GM18873 (cell line): Measurements from ENCODE around the gene KCTD17.

Source experiments
- ATAC-seq: cut with Tn5 transposase; IDR thresholded peaks from one replicate; pipeline ENCODE4 v1.9.1; 2021; ENCODE audit warnings: mild to moderate bottlenecking, moderate library complexity, moderate number of reproducible peaks; ENCODE audit not compliant: unreplicated experiment, low FRiP score

Gene KCTD17

DNA sequence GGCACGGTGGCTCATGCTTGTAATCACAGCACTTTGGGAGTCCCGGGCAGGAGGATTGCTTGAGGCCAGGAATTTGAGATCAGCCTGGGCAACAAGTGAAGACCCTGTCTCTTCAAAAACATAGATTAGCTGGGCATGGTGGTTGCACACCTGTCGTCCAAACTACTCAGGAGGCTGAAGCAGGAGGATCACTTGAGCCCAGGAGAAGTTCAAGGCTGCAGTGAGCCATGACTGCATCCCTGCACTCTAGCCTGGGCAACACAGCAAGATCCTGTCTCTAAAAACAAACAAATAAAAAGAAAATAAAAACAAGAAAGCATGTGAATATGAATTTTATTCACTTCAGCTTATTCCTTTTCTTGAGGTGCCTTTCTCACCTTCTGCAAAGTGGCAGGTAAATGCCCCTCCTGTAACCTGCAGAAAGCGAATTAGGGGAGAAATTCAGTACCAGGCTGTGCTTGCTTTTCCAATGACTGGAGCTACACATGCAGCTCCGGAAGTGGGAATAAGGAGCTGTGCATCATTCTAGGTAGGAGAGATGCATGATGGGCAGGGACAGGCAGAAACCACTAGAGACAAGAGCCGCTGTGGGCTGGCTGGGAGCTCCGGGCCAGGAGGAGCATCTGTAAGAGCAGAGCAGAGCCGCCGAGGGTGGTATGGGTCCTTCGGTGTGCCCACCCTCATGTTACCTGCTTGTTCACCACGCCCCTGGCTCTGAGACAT is 14.7 kb upstream of the KCTD17 start:
- ATAC-seq = no peak

GRCh38 chr22:37037669-37038068 is 13.9 kb upstream of the KCTD17 start:
- ATAC-seq = no peak

DNA sequence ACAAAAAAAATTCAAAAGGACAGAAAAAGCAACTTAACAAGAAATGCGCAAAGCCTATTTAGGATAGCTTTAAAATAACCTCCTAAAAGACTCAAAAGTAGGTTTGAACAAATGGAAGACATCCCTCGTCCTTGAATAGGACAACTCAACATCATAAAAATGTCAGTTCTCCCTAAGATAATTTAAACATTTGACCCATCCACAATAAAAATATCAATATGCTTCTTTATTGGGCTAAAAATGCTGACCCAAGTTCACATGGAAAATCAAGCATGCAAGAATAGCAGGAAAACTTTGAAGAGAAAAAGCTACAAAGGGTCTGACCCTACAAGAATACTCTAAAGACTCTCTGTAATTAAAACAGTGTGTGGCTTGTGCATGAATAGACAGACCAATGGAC is 12.1 kb upstream of the KCTD17 start:
- ATAC-seq = no peak

- ATAC-seq = no peak
Measured at GRCh38 chr22:37043209-37043827, 8.2 kb upstream of the KCTD17 start.

DNA sequence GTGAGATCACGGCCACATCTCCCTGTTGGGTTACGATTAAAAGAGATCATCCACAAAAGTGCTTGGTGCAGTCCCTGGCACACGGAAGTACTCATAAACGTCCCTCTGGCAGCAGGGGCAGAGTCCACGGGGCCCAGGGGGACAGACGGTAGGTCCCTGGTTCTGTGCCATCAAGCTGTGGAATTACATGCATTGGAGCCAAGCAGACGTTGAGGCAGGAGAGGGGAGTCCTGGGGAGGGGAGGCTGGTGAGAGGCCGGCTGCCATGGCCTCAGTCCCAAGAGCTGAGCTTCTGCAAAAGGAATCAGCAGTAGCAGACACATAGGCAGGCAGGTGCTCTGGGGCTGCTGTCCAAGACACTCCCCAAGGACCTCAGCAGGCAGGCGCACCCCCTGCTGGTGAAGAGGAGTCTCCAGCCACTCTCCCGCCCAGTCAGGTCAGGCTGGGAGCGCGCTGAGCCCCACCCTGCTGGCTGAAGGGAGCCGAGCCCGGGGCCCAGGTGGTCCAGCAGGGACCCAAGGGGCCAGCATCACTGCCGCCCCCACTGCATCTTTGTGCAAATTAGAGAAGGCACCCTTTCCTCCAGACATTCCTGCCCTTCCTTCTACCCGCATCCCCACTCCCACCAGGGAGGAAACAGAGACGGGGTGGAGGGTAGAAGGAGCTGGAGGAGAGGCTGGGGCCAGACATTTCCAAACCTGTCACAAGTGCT is 7.6 kb upstream of the KCTD17 start:
- no peak for ATAC-seq

DNA sequence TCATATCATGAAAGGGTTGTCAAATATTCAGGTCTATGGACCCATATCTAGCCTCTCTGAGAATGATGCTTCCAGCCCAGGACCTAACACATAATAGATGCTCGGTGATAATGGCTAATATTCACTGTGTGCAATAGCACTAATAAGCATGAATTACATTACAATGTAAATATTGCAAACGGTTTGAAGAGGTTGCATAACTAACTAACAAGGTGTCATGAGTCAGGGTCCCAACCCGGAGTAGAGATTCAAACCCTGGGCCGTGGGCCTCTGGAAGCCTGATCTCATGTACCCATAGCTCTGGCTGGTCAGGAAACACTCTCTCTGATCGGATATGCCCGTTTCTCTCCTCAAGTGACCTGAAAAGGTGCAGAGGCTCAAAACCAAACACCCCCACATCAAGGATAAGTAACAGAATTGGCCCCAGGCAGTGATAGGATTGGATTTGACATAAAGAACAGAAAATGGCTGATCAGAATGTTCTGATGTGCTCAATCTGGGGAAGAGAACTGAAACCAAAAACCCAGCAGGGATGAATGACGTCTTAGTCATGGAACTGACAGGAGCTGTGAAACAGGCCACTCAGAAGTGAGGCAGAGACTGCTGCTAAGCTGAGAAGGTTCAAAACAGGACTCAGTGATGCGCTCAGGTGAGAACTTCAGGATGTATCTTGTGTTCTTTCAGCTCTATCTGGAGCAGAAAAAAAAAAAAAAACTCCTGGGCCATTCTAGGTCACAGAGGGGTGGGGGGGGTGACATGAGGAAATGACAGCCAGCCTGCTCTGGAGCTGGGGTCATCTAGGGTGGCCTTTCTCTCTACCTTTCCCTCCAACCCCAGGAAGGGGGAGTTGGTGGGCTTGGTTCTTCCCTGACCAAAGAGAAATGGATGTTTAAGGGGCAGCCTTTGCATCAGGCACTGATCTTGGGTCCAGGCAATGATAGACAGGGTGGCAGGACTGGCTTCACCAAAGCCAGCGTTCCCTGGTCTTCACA is 6.6 kb upstream of the KCTD17 start:
- ATAC-seq = no peak

DNA sequence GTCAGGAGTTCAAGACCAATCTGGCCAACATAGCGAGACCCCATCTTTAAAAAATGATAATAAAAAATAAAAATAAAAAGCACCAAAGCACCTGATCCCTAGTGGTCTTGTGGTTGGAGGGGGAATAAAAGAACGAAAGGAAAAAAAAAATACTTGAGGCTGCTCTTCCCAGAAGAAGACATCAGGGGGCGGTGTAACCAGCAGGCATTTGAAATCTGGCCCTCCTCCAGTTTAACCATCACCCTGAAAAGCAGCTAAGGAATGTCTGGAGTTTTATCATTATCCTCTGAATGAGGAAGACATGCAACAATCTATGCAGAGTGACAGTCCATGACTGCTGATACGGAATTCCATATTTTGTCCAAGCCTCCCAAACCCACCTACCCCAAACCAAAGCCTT is 5.6 kb upstream of the KCTD17 start:
- no peak for ATAC-seq

- no peak for ATAC-seq
Measured at GRCh38 chr22:37046589-37046988, 5.0 kb upstream of the KCTD17 start.

DNA sequence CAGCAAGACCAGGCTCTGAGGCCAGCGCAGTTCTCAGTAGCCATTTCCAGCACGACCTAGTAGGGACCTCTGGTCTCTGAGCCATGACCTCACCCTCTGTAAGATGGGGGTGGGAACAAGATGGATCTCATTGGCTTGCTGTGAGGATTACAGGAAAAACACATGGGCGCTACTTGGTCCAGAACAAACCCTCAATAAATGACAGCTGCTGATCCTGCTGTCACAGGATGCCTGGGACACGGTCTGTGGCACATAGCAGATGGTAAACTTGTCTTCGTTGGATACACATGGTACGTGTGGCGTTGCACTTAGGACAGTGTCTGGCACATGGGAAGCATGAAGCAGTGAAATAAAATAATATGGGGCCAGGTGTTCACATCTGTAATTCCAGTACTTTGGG is 4.5 kb upstream of the KCTD17 start:
- no peak for ATAC-seq

GRCh38 chr22:37048133-37048532 is 3.4 kb upstream of the KCTD17 start:
- ATAC-seq = no peak

DNA sequence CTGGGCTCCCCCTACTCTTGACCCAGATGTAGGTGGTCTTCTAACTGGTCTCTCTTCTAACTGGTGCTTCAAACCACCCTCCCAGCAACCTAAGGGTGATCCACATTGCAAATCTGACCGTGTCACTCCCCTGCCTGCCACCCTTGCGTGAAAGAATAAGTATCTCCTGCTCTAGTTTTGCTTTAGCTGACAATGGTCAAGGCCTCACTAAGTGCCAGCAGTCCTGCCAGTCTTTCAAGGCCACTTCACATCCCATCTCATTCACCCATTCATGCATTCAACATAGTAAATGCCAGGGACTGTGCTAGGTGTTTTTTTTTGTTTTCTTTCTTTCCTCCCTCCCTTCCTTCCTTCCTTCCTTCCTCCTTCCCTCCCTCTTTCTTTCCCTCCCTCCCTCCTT is 2.3 kb upstream of the KCTD17 start:
- ATAC-seq = no peak

GRCh38 chr22:37050913-37051312 is 629 bp upstream of the KCTD17 start:
- ATAC-seq = no peak

DNA sequence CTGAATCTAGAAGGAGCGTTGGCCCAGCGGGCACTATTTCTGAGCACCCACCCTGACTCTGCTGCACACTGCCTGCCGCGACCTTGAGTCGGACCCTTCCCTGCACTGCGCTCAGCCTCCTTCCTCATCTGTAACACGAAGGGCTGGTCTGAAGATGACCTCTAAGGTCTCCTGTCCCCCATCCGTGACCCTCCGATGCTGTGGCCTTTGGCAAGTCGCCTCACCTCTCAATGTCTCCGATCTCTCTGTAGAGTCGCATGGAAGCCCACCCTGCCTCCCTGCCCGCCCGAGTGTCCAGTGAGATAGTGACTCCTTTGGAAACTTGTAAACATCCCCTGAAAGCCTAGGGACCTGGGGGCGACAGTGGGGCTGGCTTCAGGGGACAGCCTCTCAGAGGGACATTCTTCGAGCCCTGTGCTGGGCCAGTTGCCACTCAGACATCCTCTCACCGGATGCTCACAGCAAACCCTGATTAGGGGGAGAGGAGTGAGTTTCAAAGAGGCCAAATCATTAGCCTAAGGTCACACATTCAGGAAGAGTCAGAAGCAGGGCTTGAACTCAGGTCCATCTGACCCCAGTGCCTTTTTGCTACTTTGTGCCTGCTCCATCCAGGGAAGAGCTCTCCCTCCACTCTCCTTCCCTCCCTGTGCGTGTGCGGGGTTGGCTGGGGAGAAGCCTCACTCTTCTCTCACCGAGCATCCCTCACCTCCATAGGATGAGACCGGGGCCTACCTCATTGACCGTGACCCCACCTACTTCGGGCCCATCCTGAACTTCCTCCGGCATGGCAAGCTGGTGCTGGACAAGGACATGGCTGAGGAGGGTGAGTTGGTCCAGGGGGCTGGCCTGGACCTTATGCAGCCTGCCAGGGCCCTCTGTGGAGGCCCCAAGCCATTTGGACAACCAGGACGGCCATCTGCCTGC is 1.1 kb downstream of the KCTD17 start:
- no peak for ATAC-seq

DNA sequence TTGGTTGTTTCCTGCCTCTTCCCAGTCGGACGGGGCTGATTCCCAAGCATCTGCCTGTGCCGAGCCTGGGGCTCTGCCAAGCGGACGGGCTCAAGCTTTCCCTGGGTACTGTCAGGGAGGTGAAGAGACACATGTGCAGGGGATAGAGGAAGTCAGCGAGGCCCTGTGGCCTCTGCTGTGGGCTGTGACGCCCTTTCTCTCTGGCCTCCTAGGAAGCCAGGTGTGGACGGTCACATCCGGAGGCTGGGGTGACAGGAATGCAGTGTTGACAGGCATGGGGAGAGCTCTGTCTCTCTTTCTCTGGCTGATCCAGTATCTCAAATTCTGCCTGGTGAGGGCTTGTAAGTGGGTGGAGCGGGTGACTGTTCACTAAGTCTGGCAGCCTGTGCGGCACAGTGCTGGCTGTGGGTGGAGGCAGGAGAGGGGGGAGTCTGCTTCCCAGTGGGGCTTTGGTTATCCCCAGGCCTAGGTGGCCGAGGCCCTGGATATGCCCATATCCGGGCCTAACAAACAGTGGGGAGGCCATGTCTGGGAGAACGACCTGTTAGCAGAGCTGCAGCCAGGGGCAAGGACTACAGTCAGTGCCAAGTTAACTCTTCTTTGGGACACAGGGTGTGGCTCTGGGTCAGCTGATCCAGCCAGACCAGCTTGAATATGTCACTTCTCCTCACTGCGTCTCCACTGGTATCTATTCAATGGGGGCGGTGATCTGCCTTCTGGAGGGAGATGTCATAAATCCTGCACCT is 1.9 kb downstream of the KCTD17 start:
- no peak for ATAC-seq

DNA sequence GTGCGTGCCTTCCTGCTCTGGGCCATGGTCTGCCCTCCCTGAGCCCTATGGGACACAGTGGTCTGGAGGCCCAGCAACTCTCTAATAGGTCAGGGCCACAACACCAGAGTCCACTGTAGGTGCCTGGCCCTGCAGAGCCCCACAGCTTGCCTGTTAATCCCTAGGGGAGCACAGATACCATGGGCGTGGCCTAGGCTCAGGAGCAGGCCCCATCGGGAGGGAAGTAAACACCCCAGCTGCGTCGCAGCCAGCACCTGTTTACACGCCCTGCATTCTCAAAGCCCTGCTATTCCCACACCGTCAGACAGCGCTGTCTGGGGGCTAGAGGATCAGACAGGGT is 2.5 kb downstream of the KCTD17 start:
- no peak for ATAC-seq

DNA sequence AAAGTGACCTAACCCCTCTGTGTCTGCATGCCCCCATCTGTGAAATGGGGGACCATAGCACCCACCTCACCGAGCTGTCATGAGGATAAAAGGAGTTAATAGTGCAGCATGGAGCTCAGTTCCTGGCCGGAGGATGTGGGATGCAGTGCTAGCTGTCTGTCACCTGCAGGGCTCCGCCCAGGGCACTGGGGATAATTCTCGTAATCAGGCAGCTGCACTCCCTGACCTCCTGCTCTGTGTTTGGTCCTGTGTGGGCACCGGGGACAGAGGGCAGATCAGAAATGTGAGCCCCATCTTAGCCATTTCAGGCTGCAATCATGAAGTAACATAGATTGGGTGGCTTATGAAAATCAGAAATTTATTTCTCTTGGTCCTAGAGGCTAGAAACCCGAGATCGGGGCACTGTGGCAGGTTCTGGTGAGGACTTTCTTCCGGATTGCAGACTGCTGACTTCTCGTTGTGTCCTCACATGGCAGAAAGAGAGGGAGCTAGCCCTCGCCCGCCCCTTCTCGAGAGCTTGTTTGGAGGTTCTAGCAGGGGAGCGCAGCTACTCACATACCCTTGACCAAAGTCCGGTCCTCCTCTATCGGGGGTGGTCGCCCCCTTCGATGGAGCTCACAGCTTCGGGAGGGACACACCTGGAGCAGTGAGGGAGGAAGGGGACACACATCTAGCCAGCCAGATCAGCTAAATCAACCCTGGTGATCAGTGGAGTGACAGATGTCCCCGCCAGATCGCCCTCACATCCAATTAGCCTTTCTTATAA is 3.2 kb downstream of the KCTD17 start:
- ATAC-seq = no peak

DNA sequence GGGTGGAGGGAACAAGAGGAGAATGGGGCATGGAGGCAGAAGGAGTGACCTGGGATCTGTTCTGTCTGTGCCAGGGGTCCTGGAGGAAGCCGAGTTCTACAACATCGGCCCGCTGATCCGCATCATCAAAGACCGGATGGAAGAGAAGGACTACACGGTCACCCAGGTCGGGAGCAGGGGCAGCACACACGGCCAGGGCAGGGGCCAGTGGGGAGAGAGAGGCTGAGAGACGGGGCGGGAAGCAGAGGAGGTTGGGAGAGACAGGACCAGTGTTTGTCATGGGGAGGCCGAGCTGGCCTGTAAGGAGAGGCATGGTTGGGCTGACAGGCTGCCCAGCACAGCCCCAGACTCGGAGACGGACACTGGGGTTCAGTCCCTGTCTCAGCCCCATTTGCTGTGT is 4.7 kb downstream of the KCTD17 start:
- no peak for ATAC-seq

DNA sequence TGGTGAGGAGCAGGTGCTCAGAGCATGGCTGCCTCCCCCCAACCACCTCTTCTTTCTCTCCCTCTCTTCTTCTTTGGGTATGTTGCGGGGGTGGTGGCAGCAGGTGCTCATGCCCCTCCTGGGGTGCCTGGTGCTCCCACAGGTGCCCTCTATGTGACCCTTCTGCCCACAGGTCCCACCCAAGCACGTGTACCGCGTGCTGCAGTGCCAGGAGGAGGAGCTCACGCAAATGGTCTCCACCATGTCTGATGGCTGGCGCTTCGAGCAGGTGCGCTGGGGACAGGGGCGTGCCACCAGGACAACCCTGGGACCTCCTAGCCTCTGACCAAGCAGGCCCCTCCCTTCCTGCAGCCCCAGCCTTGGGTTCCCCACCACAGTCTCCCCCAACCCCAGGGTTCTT is 5.7 kb downstream of the KCTD17 start:
- no peak for ATAC-seq
